Measurements from ENCODE around the gene UBE2V1.
"Not testable (repeated sequence)": the region's sequence is repeated elsewhere in the genome, so short reads cannot be mapped to it uniquely, and the experiment has no call there.

The UBE2V1 gene

GRCh38 chr20:50115041-50115512, 2.1 kb upstream of the UBE2V1 start:
- no peak for DNase-seq (ENCODE audit: low spot score)

- DNase-seq (ENCODE audit: low spot score): no peak
Measured at GRCh38 chr20:50113420-50114224, 672 bp upstream of the UBE2V1 start.

GRCh38 chr20:50111829-50112495, 988 bp downstream of the UBE2V1 start:
- no peak for DNase-seq (ENCODE audit: low spot score)

GRCh38 chr20:50111120-50111828, 1.7 kb downstream of the UBE2V1 start:
- peak; percentile 59 for DNase-seq (ENCODE audit: low spot score)

GRCh38 chr20:50110141-50111047, 2.6 kb downstream of the UBE2V1 start:
- DNase-seq (ENCODE audit: low spot score): no peak

GRCh38 chr20:50108556-50109235, 4.3 kb downstream of the UBE2V1 start:
- no peak for DNase-seq (ENCODE audit: low spot score)

- DNase-seq (ENCODE audit: low spot score): no peak
Measured at GRCh38 chr20:50107796-50108331, 5.1 kb downstream of the UBE2V1 start.

GRCh38 chr20:50107086-50107660, 5.8 kb downstream of the UBE2V1 start:
- no peak for DNase-seq (ENCODE audit: low spot score)

GRCh38 chr20:50106669-50107068, 6.3 kb downstream of the UBE2V1 start:
- not testable (repeated sequence) for DNase-seq (ENCODE audit: low spot score)

- DNase-seq (ENCODE audit: low spot score): peak; percentile 66
Measured at GRCh38 chr20:50103464-50104107, 9.4 kb downstream of the UBE2V1 start.

GRCh38 chr20:50102551-50102950, 10.4 kb downstream of the UBE2V1 start:
- not testable (repeated sequence) for DNase-seq (ENCODE audit: low spot score)

- no peak for DNase-seq (ENCODE audit: low spot score)
Measured at GRCh38 chr20:50101887-50102286, 11.1 kb downstream of the UBE2V1 start.

GRCh38 chr20:50101281-50101680, 11.7 kb downstream of the UBE2V1 start:
- no peak for DNase-seq (ENCODE audit: low spot score)

- DNase-seq (ENCODE audit: low spot score): no peak
Measured at GRCh38 chr20:50100552-50100951, 12.4 kb downstream of the UBE2V1 start.

- DNase-seq (ENCODE audit: low spot score): no peak
Measured at GRCh38 chr20:50099565-50099991, 13.4 kb downstream of the UBE2V1 start.

- no peak for DNase-seq (ENCODE audit: low spot score)
Measured at GRCh38 chr20:50099113-50099512, 13.8 kb downstream of the UBE2V1 start.

- no peak for DNase-seq (ENCODE audit: low spot score)
Measured at GRCh38 chr20:50098259-50098658, 14.7 kb downstream of the UBE2V1 start.

GRCh38 chr20:50097843-50098242, 15.1 kb downstream of the UBE2V1 start:
- no peak for DNase-seq (ENCODE audit: low spot score)

- no peak for DNase-seq (ENCODE audit: low spot score)
Measured at GRCh38 chr20:50096237-50096636, 16.7 kb downstream of the UBE2V1 start.

All from AG08396 (cell line).